ENCODE data around the gene FAM170A. TPM values are rescaled to one million over a fixed set of nuclear protein-coding genes. Genes with fewer than 3 reads are reported as not detected.

Gene FAM170A
- total RNA-seq, 1 experiment from 2014 or later, result not detected

DNA sequence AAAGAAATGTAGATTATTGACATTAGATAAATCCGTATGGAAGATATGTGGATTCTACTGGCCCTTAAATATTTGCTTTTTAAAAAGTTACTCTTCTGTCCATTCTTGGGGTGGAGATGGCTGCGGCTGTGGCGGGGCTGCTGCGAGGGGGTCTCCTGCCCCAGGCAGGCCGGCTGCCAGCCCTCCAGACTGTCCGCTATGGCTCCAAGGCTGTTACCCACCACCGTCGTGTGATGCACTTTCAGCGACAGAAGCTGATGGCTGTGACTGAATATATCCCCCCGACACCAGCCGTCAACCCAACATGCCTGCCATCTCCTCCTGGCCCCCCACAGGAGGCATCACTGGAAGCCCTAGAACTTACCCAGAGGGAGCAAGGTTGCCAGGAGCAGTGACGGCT is 50.7 kb downstream of the FAM170A start:
- H3K9me3 ChIP-seq (replicated peaks), result no peaks in the 10 kb centered on the region
- no peaks in the 10 kb centered on the region for H3K36me3 ChIP-seq
- H3K4me1 ChIP-seq, result no peaks in the 10 kb centered on the region
- no peaks in the 10 kb centered on the region for H3K27me3 ChIP-seq
- no peak overlapping the region for H3K4me3 ChIP-seq
- H3K27ac ChIP-seq, result no peak overlapping the region
- no peak for DNase-seq

DNA sequence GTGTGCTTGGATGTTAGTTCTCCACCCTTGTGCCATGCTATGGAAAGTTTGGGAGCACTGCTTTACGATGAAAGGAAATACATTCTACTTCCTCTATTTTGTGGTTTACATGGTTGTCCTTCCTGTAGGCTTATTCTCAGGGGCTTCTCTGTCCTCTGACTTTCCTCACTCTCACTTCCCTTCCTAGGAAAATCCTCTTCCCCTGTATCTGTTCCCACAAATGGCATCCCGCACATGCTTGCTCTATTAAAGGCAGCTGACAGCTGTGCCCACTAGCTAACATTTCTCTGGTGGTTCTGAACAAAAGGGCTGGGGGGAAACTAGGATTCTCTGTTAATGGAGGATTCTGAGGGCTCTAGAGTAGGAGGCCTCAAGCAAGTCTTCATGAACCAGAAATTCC is 52.4 kb downstream of the FAM170A start:
- DNase-seq, result peak in 1 of 2 experiments; percentile 19
- Histone ChIP-seq H3K9me3 (replicated peaks) (no peaks in the 10 kb centered on the region), H3K36me3 (no peaks in the 10 kb centered on the region), H3K27me3 (no peaks in the 10 kb centered on the region), H3K4me3 (no peak overlapping the region), H3K4me1 (no peaks in the 10 kb centered on the region), H3K27ac (no peak overlapping the region)

DNA sequence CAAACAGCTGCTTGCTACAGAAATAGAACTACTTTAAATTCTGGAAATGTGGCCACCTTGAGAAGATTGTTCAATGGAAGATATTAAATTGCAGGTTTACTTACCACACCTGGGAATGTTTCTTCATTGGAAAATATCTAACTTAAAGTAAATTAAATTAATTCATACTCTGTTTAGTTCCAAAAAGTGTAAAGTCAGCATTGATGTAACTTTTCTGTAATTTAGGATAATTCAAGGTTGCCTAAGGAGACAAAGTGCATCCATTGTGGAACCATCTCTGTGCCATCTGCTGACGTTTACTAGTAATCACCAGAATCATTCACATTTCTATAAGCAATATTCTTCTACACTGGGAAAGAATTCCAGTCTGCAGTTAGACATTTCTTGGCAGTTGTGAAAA is 53.0 kb downstream of the FAM170A start:
- no peaks in the 10 kb centered on the region for H3K36me3 ChIP-seq
- no peaks in the 10 kb centered on the region for H3K4me1 ChIP-seq
- H3K27me3 ChIP-seq, result no peaks in the 10 kb centered on the region
- no peak overlapping the region for H3K4me3 ChIP-seq
- no peak for DNase-seq
- H3K27ac ChIP-seq, result no peak overlapping the region
- no peaks in the 10 kb centered on the region for H3K9me3 ChIP-seq (replicated peaks)

Other genes starting within 250 kb of the FAM170A start
- gene HSD17B4, start 177.1 kb upstream of the FAM170A start, total RNA-seq (2014; rRNA removed; shearing (Covaris generic)), result 140 and 141 TPM in 2 replicates